ENCODE data around the gene PHACTR4. TPM values are rescaled to one million over a fixed set of nuclear protein-coding genes. Genes with fewer than 3 reads are reported as not detected.

The PHACTR4 gene
- total and polyA plus RNA-seq, 2 of the 13 experiments (the other 11 are each of a cell fraction or from before 2014, with no cell fraction given), result 13.9 to 17.1 TPM

- TF ChIP-seq HMGXB3 (CRISPR knock-in tag; IDR thresholded peaks at IDR 0.05; ENCODE audit: borderline replicate concordance), result no peak
- TF ChIP-seq ZNF740 (CRISPR knock-in tag; IDR thresholded peaks at IDR 0.05), result no peak
- no peak for TF ChIP-seq POLR2AphosphoS2 (IDR thresholded peaks at IDR 0.05; ENCODE audit: low read depth, low read length)
- TF ChIP-seq ZKSCAN5 (CRISPR knock-in tag; IDR thresholded peaks at IDR 0.05), result no peak
- no peak for TF ChIP-seq GATA4 (IDR thresholded peaks at IDR 0.05; ENCODE audit: borderline replicate concordance, low read depth)
- no peak for TF ChIP-seq ZNF329 (CRISPR knock-in tag; IDR thresholded peaks at IDR 0.05; ENCODE audit: low read depth)
- peak; percentile 49; the same call in 1 of the 2 replicates for TF ChIP-seq FOXO1 (CRISPR knock-in tag; IDR thresholded peaks at IDR 0.05)
- no peak for TF ChIP-seq E2F1 (CRISPR knock-in tag; IDR thresholded peaks at IDR 0.05)
- no peak for TF ChIP-seq PAWR (CRISPR knock-in tag; IDR thresholded peaks at IDR 0.05; ENCODE audit: borderline replicate concordance)
- TF ChIP-seq TSC22D2 (CRISPR knock-in tag; IDR thresholded peaks at IDR 0.05; ENCODE audit: borderline replicate concordance), result no peak
- no peak for TF ChIP-seq DNMT1 (CRISPR knock-in tag; IDR thresholded peaks at IDR 0.05)
- no peak for TF ChIP-seq MAFK (conservative IDR thresholded peaks at IDR 0.05 in 1 of 2, IDR thresholded peaks at IDR 0.05 in 1 of 2; ENCODE audit: low read length in 2 of 2)
- TF ChIP-seq SRSF1 (optimal IDR thresholded peaks at IDR 0.05; ENCODE audit: low read depth, low read length), result no peak
- TF ChIP-seq ZFP82 (CRISPR knock-in tag; IDR thresholded peaks at IDR 0.05; ENCODE audit: borderline replicate concordance), result no peak
- peak; percentile 65; the same call in 1 of the 2 replicates for TF ChIP-seq PAXIP1 (CRISPR knock-in tag; conservative IDR thresholded peaks at IDR 0.05)
- TF ChIP-seq ZBTB44 (CRISPR knock-in tag; IDR thresholded peaks at IDR 0.05), result no peak
- peak; percentile 33; the same call in 1 of the 2 replicates for TF ChIP-seq ZKSCAN8 (CRISPR knock-in tag; IDR thresholded peaks at IDR 0.05; ENCODE audit: borderline replicate concordance)
- TF ChIP-seq TAF1 (CRISPR knock-in tag; IDR thresholded peaks at IDR 0.05), result peak; percentile 77; the same call in 1 of the 2 replicates
Observed at GRCh38 chr1:28437924-28438699, 68.6 kb downstream of the PHACTR4 start (continued).
